Activated naive CD4-positive, alpha-beta T cell (primary cell): ENCODE results near the gene MAPKAPK3.

Experiments
- DNase-seq, 4 experiments: peaks; one replicate each; lab custom pipeline; 2025; lab: John Stamatoyannopoulos, UW

Gene MAPKAPK3

GRCh38 chr3:50617096-50617791 lies at the start of gene MAPKAPK3:
MAPKAPK3 (plus strand) TSS chr3:50617151; CDS start chr3:50617566, 415 bp downstream.
- DNase-seq, result peak in 1 of 4 experiments; percentile 42

DNA sequence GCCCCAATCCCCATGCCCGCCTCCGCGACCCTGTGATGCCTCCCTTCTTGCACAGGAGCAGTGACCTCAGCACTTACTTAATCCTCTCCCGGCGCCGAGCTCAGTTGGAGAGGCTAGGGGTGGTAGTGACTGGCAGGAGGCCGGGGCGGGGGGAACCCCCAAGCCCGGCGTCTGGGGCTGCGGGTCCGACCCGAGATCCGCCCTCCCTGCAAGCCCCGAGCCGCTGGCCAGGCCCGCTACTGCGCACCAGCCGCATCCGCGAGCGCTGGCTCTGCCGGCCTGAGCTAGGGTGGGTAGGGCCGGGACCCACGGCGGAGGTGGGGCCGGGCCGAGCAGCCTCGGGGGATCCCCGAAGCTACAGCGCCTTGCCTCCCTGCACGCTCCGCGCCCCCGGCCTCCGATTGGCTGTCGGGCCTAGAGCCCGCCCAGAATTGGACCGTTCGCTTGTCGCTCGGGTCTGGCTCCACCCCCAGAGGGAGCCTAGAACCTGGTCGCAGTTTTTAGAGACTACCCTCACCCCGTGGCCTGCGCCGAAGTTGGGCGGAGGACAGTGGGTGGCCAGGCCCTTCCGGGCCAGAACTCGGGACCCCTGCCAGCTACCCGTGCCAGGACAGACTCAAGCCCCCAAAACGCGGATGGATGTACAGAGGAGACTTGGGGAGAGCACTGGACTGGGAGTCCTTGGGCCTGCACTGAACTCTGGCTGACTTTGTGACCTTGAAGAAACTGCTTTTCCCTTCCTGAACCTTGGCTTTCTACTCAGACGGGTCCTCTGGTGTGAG lies 49.4 kb upstream of the MAPKAPK3 start, which contains the start of gene C3orf18:
Gene C3orf18, minus strand, starts transcription at position 362 of the 782 bp plus-strand sequence. CDS start 2,048 bp downstream, outside the sequence.
- peak; percentile 73 to 87 (median 80) for DNase-seq

DNA sequence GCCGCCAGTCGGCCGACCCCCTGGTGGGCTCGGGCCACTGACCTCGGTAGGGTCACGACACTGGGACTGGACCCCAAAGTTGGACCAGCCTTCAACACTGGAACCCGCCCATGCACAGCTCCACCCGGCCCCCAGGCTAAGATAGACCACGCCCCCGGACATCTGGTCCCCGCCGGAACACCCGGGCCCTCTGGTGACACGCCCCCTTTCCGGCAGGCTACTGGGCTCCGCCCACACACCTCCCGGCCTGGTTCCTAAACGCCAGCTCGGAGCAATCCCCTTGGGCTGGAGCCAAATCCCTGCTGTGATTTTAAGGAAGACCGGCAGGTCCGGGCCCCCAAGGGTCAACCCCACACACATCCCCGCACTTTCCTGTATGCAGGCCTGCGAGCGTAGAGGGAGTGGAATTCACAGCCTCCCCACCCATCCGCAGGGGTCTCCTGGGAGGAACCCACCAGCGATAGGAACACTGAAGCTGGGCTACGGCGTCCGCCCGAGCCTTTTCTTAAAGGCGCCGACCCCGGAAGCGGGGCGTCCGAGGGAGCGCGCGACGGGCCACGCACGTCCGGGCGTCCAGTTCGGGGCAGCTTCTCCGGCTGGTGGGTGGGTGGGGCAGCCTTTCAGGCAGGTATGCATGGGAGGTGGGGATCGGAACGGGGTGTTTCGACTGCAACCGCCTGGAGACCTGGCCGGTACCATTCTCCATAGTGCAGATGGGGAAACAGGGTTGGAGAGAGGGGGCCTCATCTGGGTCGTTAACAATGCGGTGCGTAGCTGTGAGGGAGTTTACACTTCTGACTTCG lies 47.8 kb upstream of the MAPKAPK3 start, which contains the start of gene HEMK1:
Gene HEMK1, plus strand, starts transcription at position 576 of the 803 bp plus-strand sequence. CDS start 1,583 bp downstream, outside the sequence.
- DNase-seq, result peak; percentile 68 to 87 (median 80)

DNA sequence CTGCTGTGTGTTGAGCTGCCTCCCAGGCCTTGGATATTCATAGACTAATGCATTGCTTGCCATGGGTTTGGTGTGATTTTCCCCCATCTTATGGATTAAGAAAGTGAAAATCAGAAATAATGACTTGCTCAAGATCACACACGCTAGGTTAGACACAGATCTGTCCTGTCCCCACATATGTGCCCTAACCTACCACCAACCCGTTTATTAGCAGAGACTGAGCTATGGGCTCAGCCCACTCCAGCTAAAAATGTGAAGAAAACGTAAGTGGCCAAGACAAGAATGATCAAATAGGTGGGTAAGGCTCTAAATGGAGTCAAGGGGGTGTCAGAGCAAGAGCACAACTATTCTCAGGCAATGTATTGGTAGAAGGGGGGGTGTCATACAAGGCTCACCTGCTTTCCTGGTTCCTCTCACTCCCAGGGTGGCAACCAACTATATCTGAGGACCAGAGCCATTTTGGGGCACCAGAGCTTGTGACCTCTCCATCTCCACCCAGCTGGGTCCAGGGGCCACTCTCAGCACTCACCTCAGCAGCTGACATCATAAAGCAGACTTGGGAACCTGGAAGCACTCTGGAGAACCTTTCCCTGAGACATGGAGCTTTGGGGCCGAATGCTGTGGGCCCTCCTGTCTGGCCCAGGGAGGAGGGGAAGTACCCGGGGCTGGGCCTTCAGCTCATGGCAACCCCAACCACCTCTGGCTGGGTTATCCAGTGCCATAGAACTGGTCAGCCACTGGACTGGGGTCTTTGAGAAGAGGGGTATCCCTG lies 46.3 kb upstream of the MAPKAPK3 start:
- DNase-seq, result no peak

- no peak for DNase-seq
Observed at GRCh38 chr3:50571486-50571885, 45.5 kb upstream of the MAPKAPK3 start.

- peak; percentile 39 to 71 (median 60) for DNase-seq
Observed at GRCh38 chr3:50572158-50572557, 44.8 kb upstream of the MAPKAPK3 start.

DNA sequence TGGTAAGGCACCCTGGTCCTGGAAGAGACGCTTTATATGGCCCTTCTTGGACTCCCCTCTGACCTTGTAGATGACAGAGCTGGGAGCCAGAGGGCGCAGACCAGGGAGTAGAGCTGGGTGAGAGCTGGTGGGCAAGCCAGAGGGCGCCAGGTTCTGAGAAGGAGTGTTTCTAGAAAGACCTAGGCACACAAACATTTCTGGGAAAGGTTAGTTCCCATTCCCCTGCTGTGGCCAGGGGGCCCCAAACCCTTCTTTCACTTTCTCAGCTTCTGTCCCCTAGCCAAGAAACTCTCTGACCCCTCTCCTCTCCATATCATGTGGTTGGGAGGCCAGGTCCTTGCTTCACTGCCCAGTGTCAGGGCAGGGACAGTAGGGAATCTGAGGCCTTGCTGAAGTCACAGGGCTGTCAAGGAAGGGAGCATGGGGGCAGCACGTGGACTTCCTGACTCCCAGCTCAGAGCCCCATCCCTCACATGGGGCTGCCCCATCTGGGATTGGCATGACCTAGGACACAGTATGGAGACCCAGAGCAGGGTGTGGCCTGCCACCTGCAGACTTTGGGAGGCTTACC lies 44.1 kb upstream of the MAPKAPK3 start:
- no peak for DNase-seq

- peak in 1 of 4 experiments; percentile 19 for DNase-seq
Observed at GRCh38 chr3:50573566-50574443, 43.1 kb upstream of the MAPKAPK3 start.

- no peak for DNase-seq
Observed at GRCh38 chr3:50574444-50574831, 42.5 kb upstream of the MAPKAPK3 start.

DNA sequence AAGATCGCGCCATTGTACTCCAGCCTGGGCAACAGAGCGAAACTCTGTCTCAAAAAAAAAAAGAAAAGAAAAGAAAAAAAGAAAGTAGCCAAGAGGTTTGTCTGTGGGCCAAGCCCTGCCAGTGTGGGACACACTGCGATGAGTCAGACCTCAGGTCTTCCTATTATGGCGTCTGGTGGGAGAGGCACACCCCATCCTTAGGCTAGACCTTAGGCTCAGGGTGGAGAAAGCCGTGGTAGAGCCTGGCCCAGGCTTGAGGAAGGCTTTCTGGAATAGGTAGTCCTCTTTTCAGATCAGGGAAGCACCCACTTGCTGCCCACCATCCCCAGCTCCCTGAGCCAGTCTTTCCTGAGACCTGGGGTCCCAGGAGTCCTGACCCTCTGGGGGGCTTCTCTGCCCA lies 41.6 kb upstream of the MAPKAPK3 start:
- no peak for DNase-seq

GRCh38 chr3:50577348-50577747 lies 39.6 kb upstream of the MAPKAPK3 start:
- no peak for DNase-seq

GRCh38 chr3:50580683-50581458 lies 36.1 kb upstream of the MAPKAPK3 start:
- DNase-seq, result no peak

DNA sequence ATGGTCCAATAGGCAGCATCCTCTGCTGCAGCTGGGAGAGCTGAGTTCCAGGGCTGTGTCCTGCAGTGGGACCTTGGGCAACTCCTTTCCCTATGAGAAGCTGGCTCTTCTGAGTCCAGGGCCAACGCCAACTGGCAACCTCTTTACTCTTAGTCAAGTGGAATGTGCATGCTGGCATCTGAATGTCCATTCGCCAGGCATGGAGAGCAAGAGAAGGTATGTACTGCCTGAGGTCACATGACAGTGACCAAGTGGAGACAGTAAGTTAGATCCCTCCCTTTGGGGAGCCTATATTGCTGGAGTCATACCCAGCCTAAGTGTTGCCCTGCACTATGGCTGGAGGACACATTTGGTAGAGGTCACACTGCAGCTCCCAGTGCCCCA lies 35.5 kb upstream of the MAPKAPK3 start:
- DNase-seq, result no peak

- DNase-seq, result no peak
Observed at GRCh38 chr3:50582083-50582482, 34.9 kb upstream of the MAPKAPK3 start.

GRCh38 chr3:50583897-50584296 lies 33.1 kb upstream of the MAPKAPK3 start:
- DNase-seq, result no peak

GRCh38 chr3:50584391-50584790 lies 32.6 kb upstream of the MAPKAPK3 start:
- no peak for DNase-seq

- no peak for DNase-seq
Observed at GRCh38 chr3:50585919-50586762, 30.8 kb upstream of the MAPKAPK3 start.

- DNase-seq, result no peak
Observed at GRCh38 chr3:50586763-50587070, 30.2 kb upstream of the MAPKAPK3 start.

DNA sequence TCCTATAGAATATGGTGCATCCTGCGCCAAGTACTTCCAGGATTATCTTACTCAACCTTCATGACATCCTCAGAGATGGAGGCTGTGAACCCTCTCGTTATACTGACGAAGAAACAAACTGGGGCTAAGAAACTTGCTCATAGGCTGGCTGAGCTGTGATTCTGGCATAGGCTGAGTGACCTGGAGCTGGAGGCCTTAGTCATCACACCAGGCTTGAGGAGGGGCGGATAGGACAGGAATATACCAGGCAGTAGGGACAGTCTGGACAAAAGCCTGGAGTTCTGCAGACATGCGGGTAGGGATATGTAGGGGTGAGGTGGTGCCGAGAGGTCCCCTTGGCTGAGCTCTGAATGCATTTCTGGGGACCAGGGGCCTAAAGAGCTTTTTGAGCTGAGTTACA lies 29.6 kb upstream of the MAPKAPK3 start:
- DNase-seq, result no peak
